Measurements from ENCODE around the gene RASA4B. TPM values are rescaled to one million over a fixed set of nuclear protein-coding genes. Genes with fewer than 3 reads are reported as not detected.

The RASA4B gene
- total RNA-seq, 1 experiment from 2014 or later = 6.0 TPM

DNA sequence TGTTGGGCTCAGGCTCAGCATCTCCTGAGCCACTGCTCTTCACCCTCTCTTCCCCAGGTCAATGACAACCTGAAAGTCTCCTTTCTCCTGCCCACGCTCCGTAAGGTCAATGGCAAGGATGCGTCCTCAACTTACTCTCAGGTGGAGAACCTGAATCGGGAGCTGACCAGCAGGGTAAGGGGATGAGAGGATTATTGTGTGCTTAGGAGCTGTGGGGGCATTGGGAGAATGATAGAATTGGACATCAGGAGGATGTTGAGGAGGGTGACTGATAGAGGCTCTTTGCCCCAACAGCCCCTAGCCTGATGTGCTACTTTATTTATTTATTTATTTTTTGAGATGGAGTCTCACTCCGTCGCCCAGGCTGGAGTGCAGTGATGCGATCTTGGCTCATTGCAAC is 51.5 kb downstream of the RASA4B start:
- H3K27ac ChIP-seq (ENCODE audit: low read depth, low read length) = peak overlapping the region; percentile 22; the same call in 1 of the 2 replicates
- H3K4me1 ChIP-seq (ENCODE audit: control insufficient read depth in 1 of 2, insufficient read depth in 2 of 2, low read length in 2 of 2) = peaks cover 5 to 17% of the 10 kb centered on the region in 2 experiments; a peak in 2 of 4 replicates
- POLR2A ChIA-PET = interaction anchor here (0.6 to 1.1 kb wide), 2 partner anchors 10 to 34 kb away, joined by 3 read pairs; no protein-coding TSS in a partner anchor
- RAD21 ChIA-PET (ENCODE audit: low non-redundant PET in 1 of 2, low total read pairs in 2 of 2, uncharacterized antibody in 2 of 2, unreplicated experiment in 2 of 2) = no interaction called here
- H4K20me1 ChIP-seq (ENCODE audit: insufficient read depth) = no peaks in the 10 kb centered on the region
- no peaks in the 10 kb centered on the region for H3K9me3 ChIP-seq (ENCODE audit: control insufficient read depth in 1 of 2, insufficient read depth in 1 of 2, low read depth in 1 of 2, low read length in 2 of 2)
- TF ChIP-seq POLR2A (IDR thresholded peaks at IDR 0.05; ENCODE audit: borderline replicate concordance, extremely low read depth, insufficient read depth, insufficient read length) (no peak), JUND (IDR thresholded peaks at IDR 0.05) (no peak), SP1 (IDR thresholded peaks at IDR 0.05; ENCODE audit: low read depth) (no peak), SRF (IDR thresholded peaks at IDR 0.05; ENCODE audit: low read depth) (no peak), ZNF274 (IDR thresholded peaks at IDR 0.05; ENCODE audit: low read depth, low read length) (no peak)
- no peaks in the 10 kb centered on the region for H3K9me2 ChIP-seq (ENCODE audit: insufficient read depth)
- no peak overlapping the region for H2AFZ ChIP-seq (ENCODE audit: low read depth, low read length, poor library complexity, severe bottlenecking)
- no TSS peak for BruUV-seq (replicated peaks)
- H3K4me2 ChIP-seq (ENCODE audit: low read length) = peak overlapping the region; percentile 84
- intact Hi-C loops (cut with micrococcal nuclease) = no loop called here
- H3K9ac ChIP-seq (ENCODE audit: low read length) = no peak overlapping the region
- no peaks in the 10 kb centered on the region for H3K27me3 ChIP-seq (ENCODE audit: insufficient read depth, low read length)
- ATAC-seq (no peak), DNase-seq (ENCODE audit: low read depth, low spot score) (no peak)
- peak overlapping the region; percentile 93 to 99 for H3K4me3 ChIP-seq (replicated peaks in 1 of 2; ENCODE audit: low read depth in 1 of 2, low read length in 2 of 2)
- H3K79me2 ChIP-seq (ENCODE audit: insufficient read depth, low read length) = peaks cover 40% of the 10 kb centered on the region
- no peaks in the 10 kb centered on the region; a peak in 1 of 4 replicates for H3K36me3 ChIP-seq (ENCODE audit: control insufficient read depth in 1 of 2, insufficient read depth in 2 of 2, low read length in 2 of 2)
- CTCF ChIA-PET = no interaction called here

DNA sequence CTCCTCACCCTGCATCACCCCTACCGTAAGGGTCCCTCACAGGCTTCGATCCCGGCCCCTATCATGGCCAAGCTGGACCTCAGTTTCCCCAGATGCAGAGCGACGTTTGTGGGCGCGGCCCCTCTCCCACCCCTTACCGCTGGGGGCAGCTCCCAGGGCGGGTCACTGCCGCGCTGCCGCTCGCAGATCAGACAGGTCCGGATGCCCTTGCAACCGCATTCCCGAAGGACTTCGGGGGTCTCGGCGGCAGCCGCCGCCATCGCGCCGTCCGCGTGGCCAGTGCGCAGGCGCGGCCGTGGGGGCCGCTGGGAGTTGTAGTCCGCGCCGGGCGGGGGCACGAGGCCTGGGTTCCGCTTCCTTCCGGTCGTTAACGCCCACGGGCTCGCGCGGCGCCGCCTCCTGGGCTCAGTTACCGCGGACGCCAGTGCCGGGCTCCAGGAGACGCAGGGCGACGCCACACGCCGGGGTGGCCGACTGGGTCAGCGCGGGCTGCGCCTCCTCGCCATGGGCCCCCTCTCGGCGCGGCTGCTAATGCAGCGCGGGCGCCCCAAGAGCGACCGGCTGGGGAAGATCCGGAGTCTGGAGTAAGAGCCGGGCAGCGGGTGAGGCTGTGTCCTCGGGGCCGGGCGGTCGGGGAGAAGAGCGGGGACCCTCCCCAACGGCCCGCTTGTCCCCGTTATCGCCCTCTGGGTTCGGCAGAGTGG is 52.8 kb downstream of the RASA4B start, which contains the start of the genes ALKBH4 and LRWD1:
TSS of gene ALKBH4 (minus strand) at position 287 of the 704 bp plus-strand sequence. CDS start at position 260, 27 bp downstream.
TSS of gene LRWD1 (plus strand) at position 408 of the 704 bp plus-strand sequence. CDS start at position 505, 97 bp downstream.
- no peaks in the 10 kb centered on the region for H3K9me2 ChIP-seq (ENCODE audit: insufficient read depth)
- DNase-seq (ENCODE audit: low read depth, low spot score) (peak; percentile 76), ATAC-seq (peak; percentile 92)
- ChIA-PET RAD21 (ENCODE audit: low non-redundant PET in 1 of 2, low total read pairs in 2 of 2, uncharacterized antibody in 2 of 2, unreplicated experiment in 2 of 2) (no interaction called here), CTCF (no interaction called here), POLR2A (no interaction called here)
- H2AFZ ChIP-seq (ENCODE audit: low read depth, low read length, poor library complexity, severe bottlenecking) = no peak within 1 kb of the TSS
- H3K36me3 ChIP-seq (ENCODE audit: control insufficient read depth in 1 of 2, insufficient read depth in 2 of 2, low read length in 2 of 2) = no peaks in the 10 kb centered on the region; a peak in 1 of 4 replicates
- H3K79me2 ChIP-seq (ENCODE audit: insufficient read depth, low read length) = peaks cover 40% of the 10 kb centered on the region
- H3K4me2 ChIP-seq (ENCODE audit: low read length) = peak within 1 kb of the TSS; percentile 84
- BruUV-seq (replicated peaks) = no TSS peak
- peaks cover 5 to 17% of the 10 kb centered on the region in 2 experiments; a peak in 2 of 4 replicates for H3K4me1 ChIP-seq (ENCODE audit: control insufficient read depth in 1 of 2, insufficient read depth in 2 of 2, low read length in 2 of 2)
- H3K27me3 ChIP-seq (ENCODE audit: insufficient read depth, low read length) = no peaks in the 10 kb centered on the region
- peak within 1 kb of the TSS; percentile 89 for H3K9ac ChIP-seq (ENCODE audit: low read length)
- no peaks in the 10 kb centered on the region for H4K20me1 ChIP-seq (ENCODE audit: insufficient read depth)
- H3K4me3 ChIP-seq (replicated peaks in 1 of 2; ENCODE audit: low read depth in 1 of 2, low read length in 2 of 2) = peak within 1 kb of the TSS; percentile 93 to 99
- H3K27ac ChIP-seq (ENCODE audit: low read depth, low read length) = peak within 1 kb of the TSS; percentile 75
- intact Hi-C loops (cut with micrococcal nuclease) = loop anchor here (2.0 kb wide), 1 partner anchor 56 kb away; no protein-coding TSS in a partner anchor
- H3K9me3 ChIP-seq (ENCODE audit: control insufficient read depth in 1 of 2, insufficient read depth in 1 of 2, low read depth in 1 of 2, low read length in 2 of 2) = no peaks in the 10 kb centered on the region
- no peak for TF ChIP-seq CEBPB (IDR thresholded peaks at IDR 0.05; ENCODE audit: low read depth)
- TF ChIP-seq, protein P1, sequence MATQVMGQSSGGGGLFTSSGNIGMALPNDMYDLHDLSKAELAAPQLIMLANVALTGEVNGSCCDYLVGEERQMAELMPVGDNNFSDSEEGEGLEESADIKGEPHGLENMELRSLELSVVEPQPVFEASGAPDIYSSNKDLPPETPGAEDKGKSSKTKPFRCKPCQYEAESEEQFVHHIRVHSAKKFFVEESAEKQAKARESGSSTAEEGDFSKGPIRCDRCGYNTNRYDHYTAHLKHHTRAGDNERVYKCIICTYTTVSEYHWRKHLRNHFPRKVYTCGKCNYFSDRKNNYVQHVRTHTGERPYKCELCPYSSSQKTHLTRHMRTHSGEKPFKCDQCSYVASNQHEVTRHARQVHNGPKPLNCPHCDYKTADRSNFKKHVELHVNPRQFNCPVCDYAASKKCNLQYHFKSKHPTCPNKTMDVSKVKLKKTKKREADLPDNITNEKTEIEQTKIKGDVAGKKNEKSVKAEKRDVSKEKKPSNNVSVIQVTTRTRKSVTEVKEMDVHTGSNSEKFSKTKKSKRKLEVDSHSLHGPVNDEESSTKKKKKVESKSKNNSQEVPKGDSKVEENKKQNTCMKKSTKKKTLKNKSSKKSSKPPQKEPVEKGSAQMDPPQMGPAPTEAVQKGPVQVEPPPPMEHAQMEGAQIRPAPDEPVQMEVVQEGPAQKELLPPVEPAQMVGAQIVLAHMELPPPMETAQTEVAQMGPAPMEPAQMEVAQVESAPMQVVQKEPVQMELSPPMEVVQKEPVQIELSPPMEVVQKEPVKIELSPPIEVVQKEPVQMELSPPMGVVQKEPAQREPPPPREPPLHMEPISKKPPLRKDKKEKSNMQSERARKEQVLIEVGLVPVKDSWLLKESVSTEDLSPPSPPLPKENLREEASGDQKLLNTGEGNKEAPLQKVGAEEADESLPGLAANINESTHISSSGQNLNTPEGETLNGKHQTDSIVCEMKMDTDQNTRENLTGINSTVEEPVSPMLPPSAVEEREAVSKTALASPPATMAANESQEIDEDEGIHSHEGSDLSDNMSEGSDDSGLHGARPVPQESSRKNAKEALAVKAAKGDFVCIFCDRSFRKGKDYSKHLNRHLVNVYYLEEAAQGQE (IDR thresholded peaks at IDR 0.05; ENCODE audit: low read depth) = no peak
- TF ChIP-seq ZFX (IDR thresholded peaks at IDR 0.05) = peak; percentile 40; the same call in 1 of the 2 replicates
- TF ChIP-seq ZNF274 (IDR thresholded peaks at IDR 0.05; ENCODE audit: low read depth, low read length) = no peak
- TF ChIP-seq, protein P2, sequence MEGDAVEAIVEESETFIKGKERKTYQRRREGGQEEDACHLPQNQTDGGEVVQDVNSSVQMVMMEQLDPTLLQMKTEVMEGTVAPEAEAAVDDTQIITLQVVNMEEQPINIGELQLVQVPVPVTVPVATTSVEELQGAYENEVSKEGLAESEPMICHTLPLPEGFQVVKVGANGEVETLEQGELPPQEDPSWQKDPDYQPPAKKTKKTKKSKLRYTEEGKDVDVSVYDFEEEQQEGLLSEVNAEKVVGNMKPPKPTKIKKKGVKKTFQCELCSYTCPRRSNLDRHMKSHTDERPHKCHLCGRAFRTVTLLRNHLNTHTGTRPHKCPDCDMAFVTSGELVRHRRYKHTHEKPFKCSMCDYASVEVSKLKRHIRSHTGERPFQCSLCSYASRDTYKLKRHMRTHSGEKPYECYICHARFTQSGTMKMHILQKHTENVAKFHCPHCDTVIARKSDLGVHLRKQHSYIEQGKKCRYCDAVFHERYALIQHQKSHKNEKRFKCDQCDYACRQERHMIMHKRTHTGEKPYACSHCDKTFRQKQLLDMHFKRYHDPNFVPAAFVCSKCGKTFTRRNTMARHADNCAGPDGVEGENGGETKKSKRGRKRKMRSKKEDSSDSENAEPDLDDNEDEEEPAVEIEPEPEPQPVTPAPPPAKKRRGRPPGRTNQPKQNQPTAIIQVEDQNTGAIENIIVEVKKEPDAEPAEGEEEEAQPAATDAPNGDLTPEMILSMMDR (IDR thresholded peaks at IDR 0.05 in 2 of 3, conservative IDR thresholded peaks at IDR 0.05 in 1 of 3; ENCODE audit: borderline replicate concordance in 1 of 3, insufficient read depth in 1 of 3, low read depth in 2 of 3, low read length in 2 of 3) = 0 out of 6 replicates have a peak, but pooled peaks of 1 of the 3 experiments have one; percentile 12
- no peak for TF ChIP-seq EZH2 (IDR thresholded peaks at IDR 0.05)
- TF ChIP-seq, protein P3, sequence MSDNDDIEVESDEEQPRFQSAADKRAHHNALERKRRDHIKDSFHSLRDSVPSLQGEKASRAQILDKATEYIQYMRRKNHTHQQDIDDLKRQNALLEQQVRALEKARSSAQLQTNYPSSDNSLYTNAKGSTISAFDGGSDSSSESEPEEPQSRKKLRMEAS (IDR thresholded peaks at IDR 0.05) = peak; percentile 95
- no peak for TF ChIP-seq FOSL1 (IDR thresholded peaks at IDR 0.05; ENCODE audit: low read depth)
- TF ChIP-seq POLR2AphosphoS5 (IDR thresholded peaks at IDR 0.05; ENCODE audit: low read depth, low read length) = peak; percentile 95
- TF ChIP-seq SIN3A (IDR thresholded peaks at IDR 0.05; ENCODE audit: low read depth) = peak; percentile 64; the same call in 1 of the 2 replicates
- TF ChIP-seq, protein P4, sequence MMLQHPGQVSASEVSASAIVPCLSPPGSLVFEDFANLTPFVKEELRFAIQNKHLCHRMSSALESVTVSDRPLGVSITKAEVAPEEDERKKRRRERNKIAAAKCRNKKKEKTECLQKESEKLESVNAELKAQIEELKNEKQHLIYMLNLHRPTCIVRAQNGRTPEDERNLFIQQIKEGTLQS (IDR thresholded peaks at IDR 0.05) = no peak
